ENCODE measurements around the gene IER5. TPM values are rescaled to one million over a fixed set of nuclear protein-coding genes. Genes with fewer than 3 reads are reported as not detected.

Gene IER5
- total and polyA plus RNA-seq, 9 of the 15 experiments (the other 6 are each of a cell fraction or from before 2014, with no cell fraction given): 2.4 to 32.1 (median 12.0) TPM

DNA sequence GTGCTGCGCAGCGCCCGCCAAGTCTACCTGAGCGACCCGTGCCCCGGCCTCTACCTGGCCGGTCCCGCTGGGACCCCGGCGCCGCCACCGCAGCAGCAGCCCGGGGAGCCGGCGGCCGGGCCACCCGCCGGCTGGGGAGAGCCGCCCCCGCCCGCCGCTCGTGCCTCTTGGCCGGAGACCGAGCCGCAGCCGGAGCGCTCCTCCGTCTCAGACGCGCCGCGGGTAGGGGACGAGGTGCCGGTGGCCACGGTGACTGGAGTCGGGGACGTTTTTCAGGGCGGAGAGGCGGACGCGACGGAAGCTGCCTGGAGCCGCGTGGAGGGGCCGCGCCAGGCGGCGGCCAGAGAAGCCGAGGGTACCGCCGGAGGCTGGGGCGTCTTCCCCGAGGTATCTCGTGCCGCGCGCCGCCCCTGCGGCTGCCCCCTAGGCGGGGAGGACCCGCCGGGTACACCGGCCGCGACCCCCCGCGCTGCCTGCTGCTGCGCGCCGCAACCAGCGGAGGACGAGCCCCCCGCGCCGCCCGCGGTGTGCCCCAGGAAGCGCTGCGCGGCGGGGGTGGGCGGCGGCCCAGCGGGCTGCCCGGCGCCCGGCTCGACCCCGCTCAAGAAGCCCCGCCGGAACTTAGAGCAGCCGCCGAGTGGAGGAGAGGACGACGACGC is 646 bp downstream of the IER5 start (continued):
- TF ChIP-seq MCM2 (IDR thresholded peaks at IDR 0.05; ENCODE audit: low read depth) (no peak), KDM1A (IDR thresholded peaks at IDR 0.05) (no peak), CHD4 (IDR thresholded peaks at IDR 0.05; ENCODE audit: insufficient read depth, insufficient replicate concordance, low read depth, low read length, poor library complexity, severe bottlenecking) (no peak), MCM7 (IDR thresholded peaks at IDR 0.05) (no peak), ZNF589 (CRISPR knock-in tag; IDR thresholded peaks at IDR 0.05; ENCODE audit: low read depth) (no peak), NFYB (IDR thresholded peaks at IDR 0.05; ENCODE audit: extremely low read depth, insufficient read length) (no peak), PTBP1 (IDR thresholded peaks at IDR 0.05; ENCODE audit: low read depth, low read length) (0 out of 2 replicates have a peak, but pooled peaks have one; percentile 15), TEAD2 (tag; IDR thresholded peaks at IDR 0.05) (no peak), SETDB1 (IDR thresholded peaks at IDR 0.05; ENCODE audit: low read length) (no peak), ILF3 (IDR thresholded peaks at IDR 0.05; ENCODE audit: borderline replicate concordance) (no peak), HDAC1 (IDR thresholded peaks at IDR 0.05) (no peak), BMI1 (IDR thresholded peaks at IDR 0.05; ENCODE audit: low read length) (no peak), MBD2 (IDR thresholded peaks at IDR 0.05; ENCODE audit: borderline replicate concordance, low read depth) (no peak), ZSCAN29 (IDR thresholded peaks at IDR 0.05) (no peak)
- TF ChIP-seq, protein P1, sequence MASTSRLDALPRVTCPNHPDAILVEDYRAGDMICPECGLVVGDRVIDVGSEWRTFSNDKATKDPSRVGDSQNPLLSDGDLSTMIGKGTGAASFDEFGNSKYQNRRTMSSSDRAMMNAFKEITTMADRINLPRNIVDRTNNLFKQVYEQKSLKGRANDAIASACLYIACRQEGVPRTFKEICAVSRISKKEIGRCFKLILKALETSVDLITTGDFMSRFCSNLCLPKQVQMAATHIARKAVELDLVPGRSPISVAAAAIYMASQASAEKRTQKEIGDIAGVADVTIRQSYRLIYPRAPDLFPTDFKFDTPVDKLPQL (IDR thresholded peaks at IDR 0.05; ENCODE audit: extremely low read depth, insufficient read length): no peak
- TF ChIP-seq, protein P2, sequence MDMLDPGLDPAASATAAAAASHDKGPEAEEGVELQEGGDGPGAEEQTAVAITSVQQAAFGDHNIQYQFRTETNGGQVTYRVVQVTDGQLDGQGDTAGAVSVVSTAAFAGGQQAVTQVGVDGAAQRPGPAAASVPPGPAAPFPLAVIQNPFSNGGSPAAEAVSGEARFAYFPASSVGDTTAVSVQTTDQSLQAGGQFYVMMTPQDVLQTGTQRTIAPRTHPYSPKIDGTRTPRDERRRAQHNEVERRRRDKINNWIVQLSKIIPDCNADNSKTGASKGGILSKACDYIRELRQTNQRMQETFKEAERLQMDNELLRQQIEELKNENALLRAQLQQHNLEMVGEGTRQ (CRISPR knock-in tag; IDR thresholded peaks at IDR 0.05): no peak; the same call in 1 of the 2 replicates
- TF ChIP-seq, protein P3, sequence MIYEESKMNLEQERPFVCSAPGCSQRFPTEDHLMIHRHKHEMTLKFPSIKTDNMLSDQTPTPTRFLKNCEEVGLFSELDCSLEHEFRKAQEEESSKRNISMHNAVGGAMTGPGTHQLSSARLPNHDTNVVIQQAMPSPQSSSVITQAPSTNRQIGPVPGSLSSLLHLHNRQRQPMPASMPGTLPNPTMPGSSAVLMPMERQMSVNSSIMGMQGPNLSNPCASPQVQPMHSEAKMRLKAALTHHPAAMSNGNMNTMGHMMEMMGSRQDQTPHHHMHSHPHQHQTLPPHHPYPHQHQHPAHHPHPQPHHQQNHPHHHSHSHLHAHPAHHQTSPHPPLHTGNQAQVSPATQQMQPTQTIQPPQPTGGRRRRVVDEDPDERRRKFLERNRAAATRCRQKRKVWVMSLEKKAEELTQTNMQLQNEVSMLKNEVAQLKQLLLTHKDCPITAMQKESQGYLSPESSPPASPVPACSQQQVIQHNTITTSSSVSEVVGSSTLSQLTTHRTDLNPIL (CRISPR knock-in tag; IDR thresholded peaks at IDR 0.05): no peak
- TF ChIP-seq, protein P4, sequence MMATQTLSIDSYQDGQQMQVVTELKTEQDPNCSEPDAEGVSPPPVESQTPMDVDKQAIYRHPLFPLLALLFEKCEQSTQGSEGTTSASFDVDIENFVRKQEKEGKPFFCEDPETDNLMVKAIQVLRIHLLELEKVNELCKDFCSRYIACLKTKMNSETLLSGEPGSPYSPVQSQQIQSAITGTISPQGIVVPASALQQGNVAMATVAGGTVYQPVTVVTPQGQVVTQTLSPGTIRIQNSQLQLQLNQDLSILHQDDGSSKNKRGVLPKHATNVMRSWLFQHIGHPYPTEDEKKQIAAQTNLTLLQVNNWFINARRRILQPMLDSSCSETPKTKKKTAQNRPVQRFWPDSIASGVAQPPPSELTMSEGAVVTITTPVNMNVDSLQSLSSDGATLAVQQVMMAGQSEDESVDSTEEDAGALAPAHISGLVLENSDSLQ (IDR thresholded peaks at IDR 0.05): no peak
- TF ChIP-seq, protein P5, sequence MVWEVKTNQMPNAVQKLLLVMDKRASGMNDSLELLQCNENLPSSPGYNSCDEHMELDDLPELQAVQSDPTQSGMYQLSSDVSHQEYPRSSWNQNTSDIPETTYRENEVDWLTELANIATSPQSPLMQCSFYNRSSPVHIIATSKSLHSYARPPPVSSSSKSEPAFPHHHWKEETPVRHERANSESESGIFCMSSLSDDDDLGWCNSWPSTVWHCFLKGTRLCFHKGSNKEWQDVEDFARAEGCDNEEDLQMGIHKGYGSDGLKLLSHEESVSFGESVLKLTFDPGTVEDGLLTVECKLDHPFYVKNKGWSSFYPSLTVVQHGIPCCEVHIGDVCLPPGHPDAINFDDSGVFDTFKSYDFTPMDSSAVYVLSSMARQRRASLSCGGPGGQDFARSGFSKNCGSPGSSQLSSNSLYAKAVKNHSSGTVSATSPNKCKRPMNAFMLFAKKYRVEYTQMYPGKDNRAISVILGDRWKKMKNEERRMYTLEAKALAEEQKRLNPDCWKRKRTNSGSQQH (CRISPR knock-in tag; IDR thresholded peaks at IDR 0.05): no peak
- TF ChIP-seq, protein P6, sequence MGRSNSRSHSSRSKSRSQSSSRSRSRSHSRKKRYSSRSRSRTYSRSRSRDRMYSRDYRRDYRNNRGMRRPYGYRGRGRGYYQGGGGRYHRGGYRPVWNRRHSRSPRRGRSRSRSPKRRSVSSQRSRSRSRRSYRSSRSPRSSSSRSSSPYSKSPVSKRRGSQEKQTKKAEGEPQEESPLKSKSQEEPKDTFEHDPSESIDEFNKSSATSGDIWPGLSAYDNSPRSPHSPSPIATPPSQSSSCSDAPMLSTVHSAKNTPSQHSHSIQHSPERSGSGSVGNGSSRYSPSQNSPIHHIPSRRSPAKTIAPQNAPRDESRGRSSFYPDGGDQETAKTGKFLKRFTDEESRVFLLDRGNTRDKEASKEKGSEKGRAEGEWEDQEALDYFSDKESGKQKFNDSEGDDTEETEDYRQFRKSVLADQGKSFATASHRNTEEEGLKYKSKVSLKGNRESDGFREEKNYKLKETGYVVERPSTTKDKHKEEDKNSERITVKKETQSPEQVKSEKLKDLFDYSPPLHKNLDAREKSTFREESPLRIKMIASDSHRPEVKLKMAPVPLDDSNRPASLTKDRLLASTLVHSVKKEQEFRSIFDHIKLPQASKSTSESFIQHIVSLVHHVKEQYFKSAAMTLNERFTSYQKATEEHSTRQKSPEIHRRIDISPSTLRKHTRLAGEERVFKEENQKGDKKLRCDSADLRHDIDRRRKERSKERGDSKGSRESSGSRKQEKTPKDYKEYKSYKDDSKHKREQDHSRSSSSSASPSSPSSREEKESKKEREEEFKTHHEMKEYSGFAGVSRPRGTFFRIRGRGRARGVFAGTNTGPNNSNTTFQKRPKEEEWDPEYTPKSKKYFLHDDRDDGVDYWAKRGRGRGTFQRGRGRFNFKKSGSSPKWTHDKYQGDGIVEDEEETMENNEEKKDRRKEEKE (IDR thresholded peaks at IDR 0.05; ENCODE audit: borderline replicate concordance in 1 of 2, control insufficient read depth in 1 of 2, low read depth in 2 of 2, low read length in 1 of 2): no peak
